ENCODE data around the gene SCUBE2.

Gene SCUBE2

GRCh38 chr11:8973121-8973520, 118.3 kb downstream of the SCUBE2 start:
- TF ChIP-seq CTCF (IDR thresholded peaks at IDR 0.05; ENCODE audit: low read depth, low read length), result no peak
- no peak overlapping the region for H3K4me3 ChIP-seq (ENCODE audit: low read depth, low read length)

DNA sequence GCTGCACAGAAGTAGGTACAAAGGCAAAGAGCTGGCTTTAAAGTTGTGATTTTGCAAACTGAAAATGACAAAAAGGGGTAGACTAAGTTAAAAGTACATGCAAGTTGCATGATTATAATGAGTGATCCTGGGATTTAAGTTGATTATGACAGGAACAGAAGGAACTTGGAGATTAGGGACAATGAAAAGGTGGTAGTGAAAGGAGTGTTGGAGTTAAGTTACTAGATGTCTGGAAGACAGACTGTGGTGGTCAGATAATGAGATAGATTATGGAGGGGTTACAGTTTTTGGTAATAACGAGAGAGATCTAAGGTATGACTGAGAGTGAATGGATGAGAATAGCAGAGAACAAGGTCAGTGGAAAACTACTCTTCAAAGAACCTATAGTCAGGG, 119.5 kb downstream of the SCUBE2 start:
- no peak for TF ChIP-seq CTCF (IDR thresholded peaks at IDR 0.05; ENCODE audit: low read depth, low read length)
- H3K4me3 ChIP-seq (ENCODE audit: low read depth, low read length), result no peak overlapping the region

GRCh38 chr11:8971196-8971923, 120.0 kb downstream of the SCUBE2 start:
- TF ChIP-seq CTCF (IDR thresholded peaks at IDR 0.05; ENCODE audit: low read depth, low read length), result no peak
- no peak overlapping the region for H3K4me3 ChIP-seq (ENCODE audit: low read depth, low read length)
